ENCODE measurements around the gene SKA1.
"Not testable (repeated sequence)": the region's sequence is repeated elsewhere in the genome, so short reads cannot be mapped to it uniquely, and the experiment has no call there.

Gene SKA1

GRCh38 chr18:50395093-50395492, 20.2 kb downstream of the SKA1 start:
- no peak for DNase-seq (ENCODE audit: low spot score)

- no peak for DNase-seq (ENCODE audit: low spot score)
Observed at GRCh38 chr18:50396005-50396660, 21.3 kb downstream of the SKA1 start.

GRCh38 chr18:50397023-50397422, 22.2 kb downstream of the SKA1 start:
- DNase-seq (ENCODE audit: low spot score), result no peak

- no peak for DNase-seq (ENCODE audit: low spot score)
Observed at GRCh38 chr18:50398099-50398498, 23.3 kb downstream of the SKA1 start.

- no peak for DNase-seq (ENCODE audit: low spot score)
Observed at GRCh38 chr18:50398947-50399346, 24.1 kb downstream of the SKA1 start.

- no peak for DNase-seq (ENCODE audit: low spot score)
Observed at GRCh38 chr18:50399582-50399981, 24.7 kb downstream of the SKA1 start.

- DNase-seq (ENCODE audit: low spot score), result not testable (repeated sequence)
Observed at GRCh38 chr18:50400438-50400837, 25.6 kb downstream of the SKA1 start.

- DNase-seq (ENCODE audit: low spot score), result no peak
Observed at GRCh38 chr18:50401295-50401694, 26.4 kb downstream of the SKA1 start.

- DNase-seq (ENCODE audit: low spot score), result no peak
Observed at GRCh38 chr18:50401888-50402287, 27.0 kb downstream of the SKA1 start.

GRCh38 chr18:50404752-50405581, 30.1 kb downstream of the SKA1 start:
- DNase-seq (ENCODE audit: low spot score), result not testable (repeated sequence)

- peak; percentile 7 for DNase-seq (ENCODE audit: low spot score)
Observed at GRCh38 chr18:50405582-50406271, 30.9 kb downstream of the SKA1 start.

GRCh38 chr18:50409236-50409635, 34.4 kb downstream of the SKA1 start:
- DNase-seq (ENCODE audit: low spot score), result no peak

- no peak for DNase-seq (ENCODE audit: low spot score)
Observed at GRCh38 chr18:50410008-50410407, 35.2 kb downstream of the SKA1 start.

- no peak for DNase-seq (ENCODE audit: low spot score)
Observed at GRCh38 chr18:50410894-50411293, 36.0 kb downstream of the SKA1 start.

GRCh38 chr18:50416832-50417231, 42.0 kb downstream of the SKA1 start:
- not testable (repeated sequence) for DNase-seq (ENCODE audit: low spot score)

GRCh38 chr18:50417705-50418104, 42.9 kb downstream of the SKA1 start:
- DNase-seq (ENCODE audit: low spot score), result not testable (repeated sequence)

GRCh38 chr18:50418650-50419049, 43.8 kb downstream of the SKA1 start:
- DNase-seq (ENCODE audit: low spot score), result no peak

GRCh38 chr18:50422286-50422898, 47.5 kb downstream of the SKA1 start:
- DNase-seq (ENCODE audit: low spot score), result no peak

GRCh38 chr18:50424877-50425690, 50.2 kb downstream of the SKA1 start:
- DNase-seq (ENCODE audit: low spot score), result no peak

- DNase-seq (ENCODE audit: low spot score), result no peak
Observed at GRCh38 chr18:50427896-50428295, 53.0 kb downstream of the SKA1 start.

GRCh38 chr18:50428531-50429206, 53.8 kb downstream of the SKA1 start:
- no peak for DNase-seq (ENCODE audit: low spot score)

All from Ammon's horn (tissue), 1 donor.